ENCODE measurements around the gene ZBTB20. TPM values are rescaled to one million over a fixed set of nuclear protein-coding genes. Genes with fewer than 3 reads are reported as not detected.

The ZBTB20 gene
- total and polyA plus RNA-seq, 12 donors = 2.8 to 167 (median 108) TPM

DNA sequence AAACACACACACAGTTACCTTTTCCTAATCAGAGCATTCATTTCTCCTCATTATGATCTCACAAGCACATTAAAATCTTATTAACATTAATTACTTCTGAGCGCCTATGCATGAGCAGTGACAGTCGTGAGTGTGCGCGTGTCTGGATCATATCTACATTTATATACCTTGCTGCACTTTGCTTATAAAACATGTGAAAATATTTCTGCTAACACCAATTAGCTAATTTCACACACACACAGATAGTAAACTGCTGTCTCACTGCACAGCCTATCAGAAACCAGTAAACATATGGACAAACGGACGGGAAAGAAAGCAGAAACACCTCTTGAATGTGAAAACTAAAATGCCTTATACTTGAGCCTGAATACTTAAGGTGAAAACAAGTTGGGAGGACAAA, 64.8 kb downstream of the ZBTB20 start:
- Histone ChIP-seq H3K4me3 (no peak overlapping the region), H3K4me1 (replicated peaks in 1 of 2) (peaks cover 0 to 40% of the 10 kb centered on the region in 2 donors), H3K9me3 (replicated peaks in 1 of 3) (peaks cover 0 to 5% (median 0%) of the 10 kb centered on the region in 3 donors), H3K27ac (no peak overlapping the region), H3K27me3 (no peaks in the 10 kb centered on the region), H3K36me3 (replicated peaks in 1 of 2) (no peaks in the 10 kb centered on the region)
- TF ChIP-seq POLR2A (IDR thresholded peaks at IDR 0.05) (no peak), CTCF (IDR thresholded peaks at IDR 0.05) (no peak)
- WGBS, 4 donors = 90 to 95% (median 94%) methylated on average over 6 of the region's 6 CpGs
- DNase-seq = no peak
- intact Hi-C loops (cut with DNase I) = no loop called here

DNA sequence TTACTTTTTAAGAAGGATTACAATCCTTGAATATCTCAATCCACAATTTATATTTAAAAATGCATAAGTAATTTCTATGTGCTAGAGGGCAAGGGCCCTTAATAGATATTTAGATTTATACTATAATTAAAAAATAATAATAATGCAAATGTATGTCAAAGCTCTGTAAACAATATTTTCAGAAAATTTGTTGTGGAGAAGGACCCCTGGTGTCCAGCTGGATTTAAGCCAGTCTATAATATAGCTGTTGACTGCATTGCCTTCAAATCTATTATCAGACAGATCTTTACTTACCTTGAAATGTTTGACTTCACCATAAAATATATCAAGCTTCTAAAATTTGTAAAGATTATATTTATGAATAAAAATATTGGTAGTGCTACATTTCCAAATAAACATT, 65.6 kb downstream of the ZBTB20 start:
- Histone ChIP-seq H3K4me3 (no peak overlapping the region), H3K27ac (no peak overlapping the region), H3K9me3 (replicated peaks in 1 of 3) (peaks cover 0 to 5% (median 0%) of the 10 kb centered on the region in 3 donors), H3K36me3 (replicated peaks in 1 of 2) (no peaks in the 10 kb centered on the region), H3K27me3 (no peaks in the 10 kb centered on the region), H3K4me1 (replicated peaks in 1 of 2) (peaks cover 0 to 40% of the 10 kb centered on the region in 2 donors)
- TF ChIP-seq CTCF (IDR thresholded peaks at IDR 0.05) (no peak), POLR2A (IDR thresholded peaks at IDR 0.05) (no peak)
- DNase-seq = no peak
- intact Hi-C loops (cut with DNase I) = no loop called here

- intact Hi-C loops (cut with DNase I) = no loop called here
- Histone ChIP-seq H3K27me3 (no peaks in the 10 kb centered on the region), H3K4me3 (no peak overlapping the region), H3K9me3 (replicated peaks in 1 of 3) (peaks cover 0 to 5% (median 0%) of the 10 kb centered on the region in 3 donors), H3K4me1 (replicated peaks in 1 of 2) (peaks cover 0 to 40% of the 10 kb centered on the region in 2 donors), H3K36me3 (replicated peaks in 1 of 2) (no peaks in the 10 kb centered on the region), H3K27ac (no peak overlapping the region)
- TF ChIP-seq CTCF (IDR thresholded peaks at IDR 0.05) = no peak
- no peak for TF ChIP-seq POLR2A (IDR thresholded peaks at IDR 0.05)
- 45 to 67% (median 59%) methylated on average over 3 of the region's 3 CpGs for WGBS, 4 donors
- DNase-seq = no peak
Observed at GRCh38 chr3:115077501-115078250, 69.4 kb downstream of the ZBTB20 start.

GRCh38 chr3:115074502-115074901, 72.6 kb downstream of the ZBTB20 start:
- Histone ChIP-seq H3K9me3 (replicated peaks in 1 of 3) (no peaks in the 10 kb centered on the region), H3K27me3 (no peaks in the 10 kb centered on the region), H3K36me3 (replicated peaks in 1 of 2) (no peaks in the 10 kb centered on the region), H3K4me1 (replicated peaks in 1 of 2) (peaks cover 0 to 43% of the 10 kb centered on the region in 2 donors), H3K27ac (peak overlapping the region in 3 of 5 donors; percentile 2 to 56 (median 35)), H3K4me3 (no peak overlapping the region)
- intact Hi-C loops (cut with DNase I) = no loop called here
- TF ChIP-seq POLR2A (IDR thresholded peaks at IDR 0.05) (no peak), CTCF (IDR thresholded peaks at IDR 0.05) (no peak)
- DNase-seq = peak in 1 of 7 donors; percentile 10
